ENCODE results near the gene AP4M1.

The AP4M1 gene

DNA sequence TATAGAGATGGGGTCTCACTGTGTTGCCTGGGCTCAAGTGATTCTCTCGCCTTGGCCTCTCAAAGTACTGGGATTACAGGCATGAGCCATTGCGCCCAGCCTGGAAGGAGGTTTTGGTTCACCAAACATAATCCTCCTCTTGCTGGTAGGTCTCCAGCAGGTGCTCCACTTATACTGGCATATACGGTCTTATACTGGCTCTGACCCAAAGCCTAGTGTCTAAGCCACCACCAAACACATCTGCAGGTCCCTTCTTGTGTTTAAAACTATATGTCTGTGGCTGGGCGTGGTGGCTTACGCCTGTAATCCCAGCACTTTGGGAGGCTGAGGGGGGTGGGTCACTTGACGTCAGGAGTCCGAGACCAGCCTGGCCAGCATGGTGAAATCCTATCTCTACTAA lies 30.7 kb downstream of the AP4M1 start:
- no peak overlapping the region for H2BK12ac ChIP-seq (ENCODE audit: low read length)
- no peak overlapping the region for H3K27ac ChIP-seq (replicated peaks; ENCODE audit: low read length)
- H4K8ac ChIP-seq (ENCODE audit: low read depth, low read length): no peak overlapping the region
- no peak overlapping the region for H4K91ac ChIP-seq (ENCODE audit: low read depth, low read length, poor library complexity)
- H3K9me3 ChIP-seq (replicated peaks in 1 of 2; ENCODE audit: control insufficient read depth in 2 of 2, insufficient read depth in 1 of 2, low read depth in 1 of 2, low read length in 2 of 2): no peaks in the 10 kb centered on the region
- no peak overlapping the region for H2AK5ac ChIP-seq (ENCODE audit: low read depth, low read length)
- no peak overlapping the region for H3K23ac ChIP-seq (ENCODE audit: low read depth, low read length, poor library complexity)
- H3K4me2 ChIP-seq (ENCODE audit: insufficient read depth, low read length, poor library complexity, severe bottlenecking): no peak overlapping the region
- no peak for DNase-seq (ENCODE audit: low spot score)
- no peak overlapping the region for H3K9ac ChIP-seq (ENCODE audit: low read depth, low read length, poor library complexity)
- H2AFZ ChIP-seq (ENCODE audit: low read length): peak overlapping the region; percentile 21
- H2BK5ac ChIP-seq (ENCODE audit: low read length): no peak overlapping the region
- no peaks in the 10 kb centered on the region for H3K79me1 ChIP-seq (ENCODE audit: low read depth, low read length)
- no CpG with 5 or more reads among the region's 7 CpGs for WGBS, 2 donors (ENCODE audit: extremely low coverage in 2 of 2, insufficient read length in 2 of 2, insufficient replicate concordance in 1 of 2)
- no peak overlapping the region for H3K4ac ChIP-seq (ENCODE audit: low read length)
- no peak overlapping the region for H3K14ac ChIP-seq (ENCODE audit: low read length)
- no peak overlapping the region for H2BK15ac ChIP-seq (ENCODE audit: low read length)
- no peak overlapping the region for H3K4me3 ChIP-seq (ENCODE audit: low read length in 2 of 2)
- no peak overlapping the region for H3K18ac ChIP-seq (ENCODE audit: low read length)
- H2BK120ac ChIP-seq (ENCODE audit: low read depth, low read length): no peak overlapping the region
- H3K27me3 ChIP-seq (ENCODE audit: control insufficient read depth in 3 of 3, insufficient read depth in 3 of 3, low read depth in 1 of 3, low read length in 3 of 3): peaks cover 0 to 15% (median 0%) of the 10 kb centered on the region in 3 experiments
- H3K4me1 ChIP-seq (ENCODE audit: control insufficient read depth in 2 of 2, insufficient read depth in 1 of 2, low read depth in 1 of 2, low read length in 2 of 2): peaks cover 3 to 5% of the 10 kb centered on the region in 2 donors
- no peaks in the 10 kb centered on the region for H3K36me3 ChIP-seq (replicated peaks in 1 of 2; ENCODE audit: control insufficient read depth in 2 of 2, insufficient read depth in 2 of 2, low read length in 2 of 2)

DNA sequence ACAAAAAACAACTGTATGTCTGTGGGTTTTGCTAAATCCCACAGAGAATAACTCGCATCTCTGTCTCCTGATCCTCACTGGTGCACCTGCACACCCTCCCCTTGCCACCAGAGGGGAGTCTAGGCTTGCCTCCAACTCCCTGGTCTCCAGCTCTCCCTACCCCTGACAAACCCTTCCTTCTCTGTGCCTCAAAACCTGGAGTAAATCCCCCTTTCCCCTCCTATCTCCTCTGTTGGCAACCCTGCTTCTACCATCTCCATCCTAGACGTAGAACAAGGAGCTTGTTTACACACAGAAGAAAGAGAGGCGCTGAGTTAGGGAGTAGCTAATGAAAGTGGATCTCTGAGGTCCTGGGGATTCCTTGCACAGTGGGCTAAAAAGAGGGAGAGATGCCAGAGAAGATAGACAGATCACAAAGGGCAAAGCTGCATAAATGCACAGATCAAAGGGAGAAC lies 31.3 kb downstream of the AP4M1 start:
- Histone ChIP-seq H2AK5ac (ENCODE audit: low read depth, low read length) (no peak overlapping the region), H3K27me3 (ENCODE audit: control insufficient read depth in 3 of 3, insufficient read depth in 3 of 3, low read depth in 1 of 3, low read length in 3 of 3) (peaks cover 0 to 13% (median 0%) of the 10 kb centered on the region in 3 experiments), H4K91ac (ENCODE audit: low read depth, low read length, poor library complexity) (no peak overlapping the region), H3K4me1 (ENCODE audit: control insufficient read depth in 2 of 2, insufficient read depth in 1 of 2, low read depth in 1 of 2, low read length in 2 of 2) (peaks cover 2 to 5% of the 10 kb centered on the region in 2 donors), H2BK5ac (ENCODE audit: low read length) (no peak overlapping the region), H3K9ac (ENCODE audit: low read depth, low read length, poor library complexity) (no peak overlapping the region), H3K14ac (ENCODE audit: low read length) (no peak overlapping the region), H2BK15ac (ENCODE audit: low read length) (no peak overlapping the region), H2BK120ac (ENCODE audit: low read depth, low read length) (no peak overlapping the region), H4K8ac (ENCODE audit: low read depth, low read length) (no peak overlapping the region), H3K27ac (replicated peaks; ENCODE audit: low read length) (no peak overlapping the region), H3K4ac (ENCODE audit: low read length) (no peak overlapping the region), H3K4me3 (ENCODE audit: low read length in 2 of 2) (no peak overlapping the region), H2AFZ (ENCODE audit: low read length) (peak overlapping the region; percentile 68), H3K23ac (ENCODE audit: low read depth, low read length, poor library complexity) (no peak overlapping the region), H2BK12ac (ENCODE audit: low read length) (no peak overlapping the region), H3K4me2 (ENCODE audit: insufficient read depth, low read length, poor library complexity, severe bottlenecking) (no peak overlapping the region), H3K79me1 (ENCODE audit: low read depth, low read length) (no peaks in the 10 kb centered on the region), H3K18ac (ENCODE audit: low read length) (no peak overlapping the region), H3K36me3 (replicated peaks in 1 of 2; ENCODE audit: control insufficient read depth in 2 of 2, insufficient read depth in 2 of 2, low read length in 2 of 2) (no peaks in the 10 kb centered on the region), H3K9me3 (replicated peaks in 1 of 2; ENCODE audit: control insufficient read depth in 2 of 2, insufficient read depth in 1 of 2, low read depth in 1 of 2, low read length in 2 of 2) (no peaks in the 10 kb centered on the region)
- WGBS, 2 donors (ENCODE audit: extremely low coverage in 2 of 2, insufficient read length in 2 of 2, insufficient replicate concordance in 1 of 2): no CpG with 5 or more reads among the region's 3 CpGs
- no peak for DNase-seq (ENCODE audit: low spot score)

GRCh38 chr7:100137851-100138760 lies 36.7 kb downstream of the AP4M1 start:
- peak overlapping the region; percentile 38 for H3K14ac ChIP-seq (ENCODE audit: low read length)
- no peak overlapping the region for H3K4me3 ChIP-seq (ENCODE audit: low read length in 2 of 2)
- H3K23ac ChIP-seq (ENCODE audit: low read depth, low read length, poor library complexity): no peak overlapping the region
- H4K91ac ChIP-seq (ENCODE audit: low read depth, low read length, poor library complexity): no peak overlapping the region
- no peaks in the 10 kb centered on the region for H3K79me1 ChIP-seq (ENCODE audit: low read depth, low read length)
- H3K9ac ChIP-seq (ENCODE audit: low read depth, low read length, poor library complexity): no peak overlapping the region
- no peak overlapping the region for H2BK5ac ChIP-seq (ENCODE audit: low read length)
- H3K18ac ChIP-seq (ENCODE audit: low read length): no peak overlapping the region
- H2BK12ac ChIP-seq (ENCODE audit: low read length): no peak overlapping the region
- H3K27ac ChIP-seq (replicated peaks; ENCODE audit: low read length): no peak overlapping the region
- no peak overlapping the region for H2BK120ac ChIP-seq (ENCODE audit: low read depth, low read length)
- H3K4me1 ChIP-seq (ENCODE audit: control insufficient read depth in 2 of 2, insufficient read depth in 1 of 2, low read depth in 1 of 2, low read length in 2 of 2): no peaks in the 10 kb centered on the region
- no peak overlapping the region for H2AFZ ChIP-seq (ENCODE audit: low read length)
- H3K9me3 ChIP-seq (replicated peaks in 1 of 2; ENCODE audit: control insufficient read depth in 2 of 2, insufficient read depth in 1 of 2, low read depth in 1 of 2, low read length in 2 of 2): no peaks in the 10 kb centered on the region
- no peak overlapping the region for H3K4ac ChIP-seq (ENCODE audit: low read length)
- H3K4me2 ChIP-seq (ENCODE audit: insufficient read depth, low read length, poor library complexity, severe bottlenecking): no peak overlapping the region
- no CpG with 5 or more reads among the region's 13 CpGs for WGBS, 2 donors (ENCODE audit: extremely low coverage in 2 of 2, insufficient read length in 2 of 2, insufficient replicate concordance in 1 of 2)
- H2BK15ac ChIP-seq (ENCODE audit: low read length): no peak overlapping the region
- H3K36me3 ChIP-seq (replicated peaks in 1 of 2; ENCODE audit: control insufficient read depth in 2 of 2, insufficient read depth in 2 of 2, low read length in 2 of 2): peaks cover 0 to 1% of the 10 kb centered on the region in 2 donors
- no peak for DNase-seq (ENCODE audit: low spot score)
- no peak overlapping the region for H2AK5ac ChIP-seq (ENCODE audit: low read depth, low read length)
- no peak overlapping the region for H4K8ac ChIP-seq (ENCODE audit: low read depth, low read length)
- H3K27me3 ChIP-seq (ENCODE audit: control insufficient read depth in 3 of 3, insufficient read depth in 3 of 3, low read depth in 1 of 3, low read length in 3 of 3): no peaks in the 10 kb centered on the region

- no peak for DNase-seq (ENCODE audit: low spot score)
- Histone ChIP-seq H3K18ac (ENCODE audit: low read length) (no peak overlapping the region), H4K8ac (ENCODE audit: low read depth, low read length) (no peak overlapping the region), H3K79me1 (ENCODE audit: low read depth, low read length) (no peaks in the 10 kb centered on the region), H2AFZ (ENCODE audit: low read length) (no peak overlapping the region), H2AK5ac (ENCODE audit: low read depth, low read length) (no peak overlapping the region), H3K9ac (ENCODE audit: low read depth, low read length, poor library complexity) (no peak overlapping the region), H2BK12ac (ENCODE audit: low read length) (no peak overlapping the region), H3K36me3 (replicated peaks in 1 of 2; ENCODE audit: control insufficient read depth in 2 of 2, insufficient read depth in 2 of 2, low read length in 2 of 2) (peaks cover 0 to 1% of the 10 kb centered on the region in 2 donors), H3K27me3 (ENCODE audit: control insufficient read depth in 3 of 3, insufficient read depth in 3 of 3, low read depth in 1 of 3, low read length in 3 of 3) (no peaks in the 10 kb centered on the region), H3K27ac (replicated peaks; ENCODE audit: low read length) (no peak overlapping the region), H3K9me3 (replicated peaks in 1 of 2; ENCODE audit: control insufficient read depth in 2 of 2, insufficient read depth in 1 of 2, low read depth in 1 of 2, low read length in 2 of 2) (no peaks in the 10 kb centered on the region), H3K14ac (ENCODE audit: low read length) (no peak overlapping the region), H3K23ac (ENCODE audit: low read depth, low read length, poor library complexity) (no peak overlapping the region), H4K91ac (ENCODE audit: low read depth, low read length, poor library complexity) (no peak overlapping the region), H2BK120ac (ENCODE audit: low read depth, low read length) (no peak overlapping the region), H3K4ac (ENCODE audit: low read length) (no peak overlapping the region), H3K4me2 (ENCODE audit: insufficient read depth, low read length, poor library complexity, severe bottlenecking) (no peak overlapping the region), H3K4me1 (ENCODE audit: control insufficient read depth in 2 of 2, insufficient read depth in 1 of 2, low read depth in 1 of 2, low read length in 2 of 2) (no peaks in the 10 kb centered on the region), H2BK15ac (ENCODE audit: low read length) (no peak overlapping the region), H2BK5ac (ENCODE audit: low read length) (no peak overlapping the region), H3K4me3 (ENCODE audit: low read length in 2 of 2) (no peak overlapping the region)
- no CpG with 5 or more reads among the region's 3 CpGs for WGBS, 2 donors (ENCODE audit: extremely low coverage in 2 of 2, insufficient read length in 2 of 2, insufficient replicate concordance in 1 of 2)
Observed at GRCh38 chr7:100141555-100141949, 40.1 kb downstream of the AP4M1 start.

Data from neuronal stem cell (in vitro differentiated cells).